ENCODE measurements around the gene LCN6. TPM values are rescaled to one million over a fixed set of nuclear protein-coding genes. Genes with fewer than 3 reads are reported as not detected.
"Not testable (repeated sequence)": the region's sequence is repeated elsewhere in the genome, so short reads cannot be mapped to it uniquely, and the experiment has no call there.

Gene LCN6
- total and polyA plus RNA-seq, 7 donors, result 1.2 to 19.1 (median 5.9) TPM

DNA sequence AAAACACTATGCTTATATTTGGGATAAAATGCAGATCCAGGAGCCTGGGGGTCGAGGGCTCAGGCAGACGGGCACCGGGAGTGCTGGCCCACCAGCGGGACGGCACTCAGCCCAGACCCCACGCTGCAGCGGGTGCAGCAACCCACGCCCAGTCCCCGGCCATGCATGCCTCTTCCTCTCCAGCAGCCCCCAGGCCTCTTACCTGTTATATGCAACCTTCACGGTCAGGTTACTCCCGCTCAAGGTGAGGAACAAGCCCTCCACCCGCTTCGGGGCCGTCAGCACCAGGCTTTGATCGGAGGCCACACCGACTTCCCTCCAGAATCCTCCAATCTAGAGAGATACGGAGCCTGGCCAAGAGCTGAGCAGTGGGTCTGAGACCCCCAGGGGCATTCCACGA is 8.5 kb upstream of the LCN6 start:
- intact Hi-C loops (cut with DNase I), result no loop called here
- peaks cover 0 to 3% (median 0%) of the 10 kb centered on the region in 4 donors for H3K4me1 ChIP-seq
- no peak overlapping the region for H3K4me3 ChIP-seq
- TF ChIP-seq CTCF (IDR thresholded peaks at IDR 0.05) (no peak), POLR2A (IDR thresholded peaks at IDR 0.05) (no peak), EP300 (IDR thresholded peaks at IDR 0.05) (no peak), POLR2AphosphoS5 (IDR thresholded peaks at IDR 0.05) (no peak)
- H3K36me3 ChIP-seq, result no peaks in the 10 kb centered on the region
- peak; percentile 27 for DNase-seq
- H3K27me3 ChIP-seq, result peaks cover 0 to 21% (median under 1%) of the 10 kb centered on the region in 3 donors
- 92 to 94% methylated on average over 18 of the region's 18 CpGs for WGBS, 2 donors
- H3K27ac ChIP-seq, result no peak overlapping the region
- peaks cover 0 to 5% (median 0%) of the 10 kb centered on the region in 4 donors for H3K9me3 ChIP-seq

GRCh38 chr9:136756134-136756438 is 7.8 kb upstream of the LCN6 start:
- Histone ChIP-seq H3K4me3 (no peak overlapping the region), H3K4me1 (peaks cover 0 to 3% (median 0%) of the 10 kb centered on the region in 4 donors), H3K27ac (no peak overlapping the region), H3K27me3 (peaks cover 0 to 19% (median 0%) of the 10 kb centered on the region in 3 donors), H3K9me3 (peaks cover 0 to 5% (median 0%) of the 10 kb centered on the region in 4 donors), H3K36me3 (no peaks in the 10 kb centered on the region)
- intact Hi-C loops (cut with DNase I), result no loop called here
- TF ChIP-seq EP300 (IDR thresholded peaks at IDR 0.05), result no peak
- TF ChIP-seq POLR2A (IDR thresholded peaks at IDR 0.05), result no peak
- TF ChIP-seq CTCF (IDR thresholded peaks at IDR 0.05), result no peak
- TF ChIP-seq POLR2AphosphoS5 (IDR thresholded peaks at IDR 0.05), result no peak
- 96 to 97% methylated on average over 4 of the region's 4 CpGs for WGBS, 2 donors
- DNase-seq, result no peak

DNA sequence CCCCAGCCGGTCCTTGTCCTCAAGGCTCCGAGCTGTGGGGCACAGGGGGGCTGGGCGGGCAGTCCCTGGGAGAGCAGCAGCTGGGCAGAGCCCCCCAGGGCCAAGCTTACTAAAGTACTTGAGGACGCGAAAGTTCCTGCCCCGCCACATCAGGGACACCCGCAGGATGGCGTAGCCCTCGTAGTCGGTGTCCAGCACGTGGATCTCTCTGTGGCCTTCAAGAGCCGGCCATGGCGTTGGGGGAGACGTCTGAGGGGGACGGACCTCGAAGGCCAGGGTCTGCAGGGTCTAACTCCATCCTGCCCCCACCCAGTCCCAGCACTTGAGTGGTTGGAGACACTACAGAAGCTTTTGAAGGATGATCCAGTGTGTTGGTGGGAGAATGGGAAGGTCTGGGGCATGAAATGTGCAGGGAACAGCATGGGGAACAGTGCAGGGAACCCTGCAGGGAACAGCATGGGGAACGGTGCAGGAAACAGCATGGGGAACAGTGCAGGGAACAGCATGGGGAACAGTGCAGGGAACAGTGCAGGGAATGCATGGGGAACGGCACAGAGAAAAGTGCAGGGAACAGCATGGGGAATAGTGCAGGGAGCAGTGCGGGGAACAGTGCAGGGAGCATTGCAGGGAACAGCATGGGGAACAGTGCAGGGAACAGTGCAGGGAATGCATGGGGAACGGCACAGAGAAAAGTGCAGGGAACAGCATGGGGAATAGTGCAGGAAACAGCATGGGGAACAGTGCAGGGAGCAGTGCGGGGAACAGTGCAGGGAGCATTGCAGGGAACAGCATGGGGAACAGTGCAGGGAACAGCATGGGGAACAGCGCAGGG is 7.2 kb upstream of the LCN6 start:
- H3K27ac ChIP-seq; H3K4me3 ChIP-seq; intact Hi-C loops (cut with DNase I); H3K36me3 ChIP-seq; H3K4me1 ChIP-seq; H3K9me3 ChIP-seq: not testable (repeated sequence)
- peak; percentile 48 for DNase-seq
- 91 to 92% methylated on average over 22 of the region's 22 CpGs for WGBS, 2 donors
- peaks cover 0 to 15% (median 0%) of the 10 kb centered on the region in 3 donors for H3K27me3 ChIP-seq

- WGBS, 2 donors, result 81 to 82% methylated on average over 24 of the region's 24 CpGs
- Histone ChIP-seq H3K4me3 (no peak overlapping the region), H3K9me3 (peaks cover 0 to 5% (median 0%) of the 10 kb centered on the region in 4 donors), H3K27ac (no peak overlapping the region), H3K36me3 (no peaks in the 10 kb centered on the region), H3K4me1 (no peaks in the 10 kb centered on the region), H3K27me3 (peaks cover 0 to 8% (median 0%) of the 10 kb centered on the region in 3 donors)
- DNase-seq, result no peak
- intact Hi-C loops (cut with DNase I), result no loop called here
- no peak for TF ChIP-seq CTCF (IDR thresholded peaks at IDR 0.05)
- TF ChIP-seq EP300 (IDR thresholded peaks at IDR 0.05), result no peak
- no peak for TF ChIP-seq POLR2AphosphoS5 (IDR thresholded peaks at IDR 0.05)
- TF ChIP-seq POLR2A (IDR thresholded peaks at IDR 0.05), result no peak
Measured at GRCh38 chr9:136754626-136755301, 6.4 kb upstream of the LCN6 start.

DNA sequence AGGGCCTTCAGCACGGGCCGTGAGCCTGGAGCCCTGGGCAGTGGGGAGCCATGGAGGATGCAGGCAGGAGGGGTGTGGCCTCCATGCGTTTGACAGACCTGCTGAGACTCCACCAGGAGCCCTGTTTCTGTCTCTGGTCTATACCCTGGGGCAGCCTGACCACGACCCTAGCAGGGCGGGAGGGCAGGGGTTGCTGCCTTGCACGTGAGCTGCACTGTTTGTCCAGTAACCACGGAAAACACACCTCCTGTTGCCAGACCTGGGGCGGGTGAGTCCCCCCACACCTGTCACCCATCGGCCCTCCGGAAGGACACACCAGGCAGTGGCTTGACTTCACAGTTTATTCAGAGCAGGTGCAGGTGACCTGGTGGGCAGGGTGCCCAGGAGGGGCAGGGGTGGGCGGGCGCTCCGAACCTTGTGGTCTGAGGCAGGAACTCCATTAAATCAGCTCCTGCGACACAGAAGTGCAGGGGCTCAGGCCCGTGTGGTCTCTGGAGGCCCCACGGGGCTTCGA is 5.8 kb upstream of the LCN6 start:
- Histone ChIP-seq H3K27me3 (peaks cover 0 to 1% (median 0%) of the 10 kb centered on the region in 3 donors), H3K9me3 (peaks cover 0 to 5% (median 0%) of the 10 kb centered on the region in 4 donors), H3K4me1 (no peaks in the 10 kb centered on the region), H3K4me3 (no peak overlapping the region), H3K36me3 (no peaks in the 10 kb centered on the region), H3K27ac (no peak overlapping the region)
- WGBS, 2 donors, result 40 to 48% methylated on average over 17 of the region's 17 CpGs
- DNase-seq, result no peak
- intact Hi-C loops (cut with DNase I), result no loop called here
- TF ChIP-seq EP300 (IDR thresholded peaks at IDR 0.05) (no peak), POLR2A (IDR thresholded peaks at IDR 0.05) (no peak), CTCF (IDR thresholded peaks at IDR 0.05) (no peak), POLR2AphosphoS5 (IDR thresholded peaks at IDR 0.05) (no peak)
